ENCODE measurements around the gene ELN. TPM values are rescaled to one million over a fixed set of nuclear protein-coding genes. Genes with fewer than 3 reads are reported as not detected.

ELN gene
- total and polyA plus RNA-seq, 2 of the 8 experiments (the other 6 are each of a cell fraction or from before 2014, with no cell fraction given), result 5.1 to 5.6 TPM

DNA sequence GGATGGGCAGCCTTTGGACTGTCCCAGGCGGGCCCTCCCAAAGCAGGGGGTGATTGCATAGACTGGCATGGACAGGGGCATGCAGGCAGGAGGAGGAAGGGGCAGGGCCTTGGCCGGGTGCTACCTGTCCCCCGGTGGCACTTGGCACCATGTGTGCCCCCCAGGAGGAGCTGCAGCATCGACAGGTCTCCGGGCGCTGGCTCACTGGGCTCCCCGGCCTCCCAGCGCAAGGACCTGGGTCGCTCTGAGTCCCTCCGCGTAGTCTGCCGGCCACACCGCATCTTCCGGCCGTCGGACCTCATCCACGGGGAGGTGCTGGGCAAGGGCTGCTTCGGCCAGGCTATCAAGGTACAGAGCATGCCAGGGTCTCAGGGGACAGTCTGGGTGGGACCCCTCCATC, 78.9 kb downstream of the ELN start (continued):
- TF ChIP-seq, protein P1, sequence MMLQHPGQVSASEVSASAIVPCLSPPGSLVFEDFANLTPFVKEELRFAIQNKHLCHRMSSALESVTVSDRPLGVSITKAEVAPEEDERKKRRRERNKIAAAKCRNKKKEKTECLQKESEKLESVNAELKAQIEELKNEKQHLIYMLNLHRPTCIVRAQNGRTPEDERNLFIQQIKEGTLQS (IDR thresholded peaks at IDR 0.05; ENCODE audit: insufficient read depth, low read depth, low read length), result no peak
- TF ChIP-seq FOSL1 (IDR thresholded peaks at IDR 0.05; ENCODE audit: insufficient read depth, low read depth, low read length) (no peak), RFX5 (IDR thresholded peaks at IDR 0.05; ENCODE audit: borderline replicate concordance, low read depth, low read length) (no peak)
